Hepatic stellate cell (primary cell): Measurements from ENCODE around the gene ADI1.
"Not testable (repeated sequence)": the region's sequence is repeated elsewhere in the genome, so short reads cannot be mapped to it uniquely, and the experiment has no call there.

ENCODE experiments used
- DNase-seq: peaks from one replicate; pipeline ENCODE4 v3.0.0; 2011; ENCODE audit warnings: low spot score

Gene ADI1

DNA sequence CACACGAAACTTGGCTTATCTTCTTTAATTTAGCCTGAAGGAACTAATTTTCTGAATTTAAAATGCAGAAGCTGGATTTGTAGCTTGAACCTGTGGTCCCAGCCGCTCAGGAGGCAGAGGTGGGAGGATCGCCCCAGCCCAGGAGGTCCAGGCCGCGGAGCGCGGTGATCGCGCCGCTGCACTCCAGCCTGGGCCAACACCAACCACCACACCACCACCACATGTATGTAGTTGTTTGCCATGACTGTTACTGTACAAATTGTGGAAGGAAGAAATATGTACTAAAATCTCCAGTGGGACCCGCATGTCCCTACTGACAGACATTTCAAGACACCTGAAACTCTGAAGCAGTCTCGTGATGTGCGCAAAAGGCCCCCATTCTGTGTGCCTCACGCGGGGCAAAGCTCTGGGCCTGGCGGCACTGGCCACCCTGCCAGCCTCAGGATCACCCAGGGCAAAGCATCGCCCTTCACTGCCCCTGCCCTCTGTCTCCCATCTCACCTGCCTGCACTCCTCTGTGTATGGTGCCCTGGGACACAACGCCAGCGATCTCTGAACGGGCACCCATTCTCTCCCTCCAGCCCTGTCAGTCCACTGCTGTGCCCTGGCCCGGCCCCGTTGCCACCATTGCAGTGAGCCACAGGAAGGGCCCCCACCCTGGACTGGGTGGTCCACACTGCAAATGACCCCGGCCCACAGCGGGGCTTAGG, 10.1 kb upstream of the ADI1 start:
- DNase-seq = no peak

DNA sequence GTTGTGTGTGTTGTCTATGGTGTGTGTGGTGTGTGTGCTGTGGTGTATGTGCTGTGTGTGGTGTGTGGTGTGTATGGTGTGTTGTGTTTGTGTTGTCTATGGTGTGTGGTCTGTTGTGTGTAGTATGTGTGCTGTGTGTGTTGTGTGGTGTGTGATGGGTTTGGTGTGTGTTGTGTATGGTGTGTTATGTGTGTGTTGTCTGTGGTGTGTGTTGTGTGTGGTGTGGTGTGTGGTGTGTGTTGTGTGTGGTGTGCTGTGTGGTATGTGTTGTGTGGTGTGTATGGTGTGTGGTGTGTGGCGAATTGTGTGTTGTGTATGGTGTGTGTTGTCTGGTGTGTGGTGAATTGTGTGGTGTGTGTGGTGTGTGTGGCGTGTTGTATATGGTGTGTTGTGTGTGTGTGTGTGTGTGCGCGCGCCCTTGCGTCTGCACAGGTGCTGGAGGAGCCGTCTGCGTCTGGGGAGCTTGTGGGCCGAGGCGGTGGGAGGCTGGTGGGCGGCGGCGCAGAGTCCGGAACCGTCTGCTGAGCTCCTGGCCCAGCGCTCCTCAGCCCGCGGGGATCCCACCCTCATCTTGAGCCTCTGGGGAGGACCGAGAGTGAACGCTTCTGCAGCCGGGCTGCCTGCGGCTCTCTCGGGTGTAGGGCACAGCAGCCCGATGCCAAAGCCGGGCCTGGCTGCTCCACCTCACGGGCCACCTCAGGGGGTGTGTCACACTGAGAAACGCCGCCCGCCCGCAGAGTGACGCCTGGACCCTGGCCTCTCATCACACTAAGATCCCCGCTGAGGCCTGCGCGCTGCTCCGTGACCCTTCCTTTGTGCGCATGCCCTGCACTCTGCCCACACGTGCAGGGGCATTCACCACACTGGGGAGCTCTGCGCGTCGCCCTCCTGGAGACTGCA, 8.8 kb upstream of the ADI1 start:
- no peak for DNase-seq

DNA sequence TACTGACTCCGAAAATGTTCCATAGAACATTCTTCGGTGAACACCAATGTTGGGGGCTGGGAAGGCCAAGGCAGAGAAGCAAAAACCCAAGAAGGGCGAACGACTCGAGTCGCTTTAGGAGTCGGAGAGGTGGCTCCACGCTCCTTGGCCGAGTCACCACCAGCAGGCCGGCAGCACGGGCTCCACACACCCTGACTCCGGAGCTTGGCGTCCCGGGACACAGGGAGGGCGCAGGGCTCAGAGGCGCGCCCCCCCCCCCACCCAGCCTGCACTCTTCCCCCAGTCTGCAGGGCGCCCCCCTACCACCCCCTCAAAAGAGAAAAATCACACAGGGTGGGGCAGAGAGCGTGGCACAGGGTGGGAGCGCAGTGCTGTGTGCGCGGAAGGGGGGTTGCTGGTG, 7.5 kb upstream of the ADI1 start:
- no peak for DNase-seq

DNA sequence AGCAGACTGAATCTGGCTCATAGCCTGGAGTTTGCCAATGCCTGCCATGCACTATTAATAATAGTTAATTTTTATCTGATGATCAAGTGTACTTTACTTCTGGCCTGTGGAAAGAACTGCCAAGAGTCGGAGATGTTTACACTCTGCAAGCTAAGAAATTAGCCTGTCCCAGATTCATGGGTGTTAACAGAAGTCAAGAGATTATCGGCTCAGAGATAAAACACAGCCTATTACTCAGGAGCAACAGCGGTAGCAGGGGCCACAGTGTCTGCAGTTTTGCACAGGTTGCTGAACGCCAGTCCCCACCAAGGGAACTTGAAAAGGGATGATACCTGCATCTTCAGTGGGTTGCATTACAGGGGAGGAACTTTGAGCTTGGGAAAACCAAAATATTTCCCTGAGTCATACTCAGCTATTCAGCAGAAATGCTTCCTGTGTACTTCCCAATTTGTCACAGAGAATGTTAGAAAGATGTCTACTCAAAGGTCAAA, 4.3 kb upstream of the ADI1 start:
- DNase-seq = peak; percentile 77

DNA sequence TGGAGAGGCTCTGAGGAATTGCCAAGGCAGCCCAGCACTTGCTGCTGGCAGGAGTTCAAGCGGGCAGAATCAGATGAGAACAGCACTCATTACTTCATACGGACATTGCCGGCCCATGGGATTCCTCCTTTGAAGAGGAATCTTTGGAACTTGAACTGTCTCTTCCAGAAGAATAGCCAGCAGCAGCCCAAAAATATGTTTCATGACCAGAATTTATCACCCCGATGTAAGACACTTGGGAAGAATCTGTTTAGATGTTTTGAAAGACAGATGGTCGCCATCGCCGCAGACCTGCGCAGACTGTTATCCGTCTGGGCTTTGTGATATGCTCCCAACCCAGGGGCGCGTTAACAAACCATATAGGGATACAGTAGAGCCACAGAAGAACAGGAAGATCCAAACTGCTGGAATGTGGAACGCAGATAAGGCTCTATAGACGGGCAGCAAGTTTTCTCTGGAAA, 3.7 kb upstream of the ADI1 start:
- peak; percentile 52 for DNase-seq

DNA sequence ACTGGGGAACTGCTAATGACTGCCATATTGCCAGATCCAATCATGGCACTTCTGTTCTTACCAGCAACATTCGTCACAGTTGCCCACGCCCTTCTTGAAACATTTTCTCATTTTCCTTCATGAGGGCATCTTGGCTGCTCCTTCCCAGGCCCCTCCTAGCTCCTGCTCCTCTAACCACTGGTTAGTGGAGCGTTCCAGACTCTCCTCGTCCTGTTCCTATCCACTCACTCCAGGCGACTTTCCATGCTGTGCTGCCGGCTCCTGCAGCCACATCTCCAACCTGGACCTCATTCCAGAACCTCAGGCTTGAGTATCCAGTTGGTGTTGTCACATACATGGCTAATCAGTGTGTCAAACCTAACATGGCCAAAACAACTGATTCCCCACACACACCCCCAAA, 1.3 kb upstream of the ADI1 start:
- DNase-seq = no peak

DNA sequence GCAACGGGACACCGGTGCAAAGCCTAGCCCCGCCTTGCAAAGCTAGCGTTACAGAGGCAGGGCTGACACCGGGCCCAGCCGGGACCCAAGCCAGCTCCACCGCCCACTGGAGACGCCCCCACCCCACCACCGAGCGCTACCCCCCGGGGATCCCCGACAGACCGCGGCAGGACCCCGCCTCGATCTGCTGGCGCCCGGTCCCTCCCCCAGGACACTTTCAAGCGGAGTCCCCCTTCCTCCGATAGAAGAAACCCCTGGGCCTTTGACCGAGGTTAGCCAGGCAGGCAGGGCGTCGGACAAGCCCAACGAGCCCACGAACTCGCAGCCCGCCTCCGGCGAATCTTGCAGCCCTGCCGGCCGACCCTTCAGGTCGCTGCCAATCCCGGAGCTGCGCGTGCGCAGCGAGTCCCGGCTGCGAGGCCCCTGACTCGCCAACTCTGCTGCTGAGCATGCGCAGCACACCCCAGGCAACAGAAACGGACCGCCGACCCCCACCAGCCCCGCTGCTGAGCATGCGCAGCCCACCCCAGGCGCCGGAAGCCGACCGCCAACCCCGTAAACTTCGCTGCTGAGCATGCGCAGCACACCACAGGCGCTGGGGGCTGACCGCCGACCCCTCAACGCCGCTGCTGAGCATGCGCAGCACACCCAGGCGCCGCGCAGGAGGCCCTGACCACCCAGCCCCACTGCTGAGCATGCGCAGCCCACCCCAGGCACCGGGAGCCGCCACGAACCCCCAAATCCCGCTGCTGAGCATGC, 656 bp downstream of the ADI1 start:
- DNase-seq = peak; percentile 100

DNA sequence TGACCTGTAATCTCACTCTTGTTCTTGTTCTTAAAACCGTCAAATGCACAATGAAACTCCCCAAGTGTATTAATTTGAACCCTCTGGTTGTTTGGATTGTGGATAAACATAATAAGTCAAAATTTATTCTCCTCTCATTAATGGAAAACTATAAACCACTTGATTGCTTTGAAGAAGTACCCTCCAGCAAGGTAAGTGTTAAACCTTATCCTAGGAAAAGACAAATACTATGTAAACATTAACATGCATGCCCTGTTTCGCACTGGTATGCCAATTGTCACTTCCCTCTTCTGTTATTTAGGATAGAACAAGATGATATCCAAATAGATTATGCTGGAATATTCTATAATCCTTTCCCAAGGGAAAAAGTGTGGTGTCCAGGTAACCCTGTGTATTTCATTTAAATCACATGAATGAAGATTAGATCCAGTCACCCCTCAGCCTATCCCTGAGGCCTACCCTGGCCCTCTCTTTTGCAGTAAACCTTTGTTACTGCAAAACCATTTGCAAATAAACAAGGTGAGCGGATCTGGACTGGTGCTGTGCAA, 1.3 kb downstream of the ADI1 start:
- DNase-seq = no peak

DNA sequence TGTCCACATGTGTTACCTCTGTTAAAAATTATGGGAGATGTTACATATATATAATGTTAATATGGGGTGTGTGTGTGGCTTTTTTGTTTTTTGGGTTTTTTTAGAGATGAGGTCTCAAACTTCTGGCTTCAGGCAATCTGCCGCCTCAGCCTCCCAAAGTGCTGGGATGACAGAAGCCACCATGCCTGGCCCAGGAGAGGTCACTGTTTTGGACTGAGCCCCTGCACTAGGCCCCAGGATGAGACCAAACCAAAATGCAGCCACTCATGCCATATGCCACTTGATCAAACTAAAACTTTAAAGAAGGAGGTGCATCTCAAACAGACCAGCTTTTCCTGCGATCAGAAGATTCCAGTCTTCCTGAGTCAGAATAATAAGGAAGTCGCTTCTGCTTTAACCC, 2.5 kb downstream of the ADI1 start:
- no peak for DNase-seq

DNA sequence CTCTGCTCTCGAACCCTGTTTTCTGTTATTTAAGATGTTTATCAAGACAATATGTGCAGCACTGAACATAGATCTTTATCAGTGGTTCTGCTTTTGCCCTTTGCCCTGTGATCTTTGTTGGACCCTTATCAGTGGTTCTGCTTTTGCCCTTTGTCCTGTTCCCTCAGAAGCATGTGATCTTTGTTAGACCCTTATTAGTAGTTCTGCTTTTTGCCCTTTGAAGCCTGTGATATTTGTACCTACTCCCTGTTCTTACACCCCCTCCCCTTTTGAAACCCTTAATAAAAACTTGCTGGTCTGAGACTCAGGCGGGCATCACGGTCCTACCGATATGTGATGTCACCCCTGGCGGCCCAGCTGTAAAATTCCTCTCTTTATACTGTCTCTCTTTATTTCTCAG, 3.9 kb downstream of the ADI1 start:
- DNase-seq = not testable (repeated sequence)

DNA sequence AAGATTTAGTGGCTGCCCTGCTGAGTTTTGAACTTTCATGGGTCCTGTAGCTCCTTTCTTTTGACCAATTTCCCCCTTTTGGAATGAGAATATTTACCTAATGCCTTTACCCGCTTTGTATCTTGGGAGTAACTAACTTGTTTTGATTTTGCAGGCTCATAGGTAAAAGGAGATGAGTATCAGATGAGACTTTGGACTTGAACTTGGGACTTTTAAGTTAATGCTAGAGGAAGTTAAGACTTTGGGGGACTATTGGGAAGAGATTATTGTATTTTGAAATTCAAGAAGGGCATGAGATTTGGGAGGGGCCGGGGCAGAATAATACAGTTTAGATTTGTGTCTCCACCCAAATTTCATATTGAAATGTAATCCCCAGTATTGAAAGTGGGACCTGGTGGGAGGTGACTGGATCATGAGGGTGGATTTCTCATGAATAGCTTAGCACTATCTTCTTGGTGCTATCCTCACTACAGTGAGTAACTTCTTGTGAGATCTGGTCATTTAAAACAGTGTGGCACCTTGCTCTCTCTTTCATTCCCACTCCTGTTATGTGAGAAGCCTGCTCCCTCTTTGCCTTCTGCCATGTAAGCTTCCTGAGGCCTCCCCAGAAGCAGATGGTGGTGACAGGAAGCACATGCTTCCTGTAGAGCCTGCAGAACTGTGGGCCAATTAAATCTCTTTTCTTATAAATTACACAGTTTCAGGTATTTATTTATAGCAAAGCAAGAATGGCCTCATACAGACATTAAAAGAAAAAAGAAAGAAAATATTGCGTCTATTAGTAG, 6.1 kb downstream of the ADI1 start:
- no peak for DNase-seq

DNA sequence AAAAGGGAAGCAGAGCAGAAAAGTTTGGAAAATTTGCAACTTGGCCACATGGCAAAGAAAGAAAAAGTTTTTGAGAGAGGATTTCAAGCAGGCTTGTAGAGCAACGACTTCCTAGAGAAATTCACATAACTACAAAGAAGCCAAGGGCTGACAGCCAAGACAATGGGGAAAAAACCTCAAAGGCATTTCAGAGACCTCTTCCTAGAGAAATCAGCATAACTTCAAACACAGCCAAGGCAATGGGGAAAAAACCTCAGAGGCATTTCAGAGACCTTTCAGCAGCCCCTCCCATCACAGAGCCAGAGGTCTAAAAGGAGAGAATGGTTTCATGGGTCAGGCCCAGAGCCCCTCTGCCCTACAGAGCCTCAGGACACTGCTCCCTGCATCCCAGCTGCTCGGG, 7.2 kb downstream of the ADI1 start:
- no peak for DNase-seq

DNA sequence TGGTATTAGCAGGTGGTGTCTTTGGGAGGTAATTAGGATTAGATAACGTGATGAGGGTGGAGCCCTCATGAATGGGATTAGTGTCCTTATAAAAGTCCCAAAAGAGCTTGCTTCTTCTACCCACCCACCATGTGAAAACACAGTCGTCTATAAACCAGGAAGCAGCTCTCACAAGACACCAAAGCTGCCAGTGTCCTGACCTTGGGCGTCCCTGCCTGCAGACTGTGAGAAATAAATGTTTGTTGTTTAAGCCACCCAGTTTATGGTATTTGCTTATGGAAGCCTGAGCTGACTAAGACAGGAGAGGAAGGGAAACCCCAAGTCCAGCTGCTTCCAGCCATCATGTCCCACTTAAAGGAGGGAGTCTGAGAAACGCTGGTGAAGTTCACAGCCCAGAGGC, 13.6 kb downstream of the ADI1 start:
- DNase-seq = no peak

DNA sequence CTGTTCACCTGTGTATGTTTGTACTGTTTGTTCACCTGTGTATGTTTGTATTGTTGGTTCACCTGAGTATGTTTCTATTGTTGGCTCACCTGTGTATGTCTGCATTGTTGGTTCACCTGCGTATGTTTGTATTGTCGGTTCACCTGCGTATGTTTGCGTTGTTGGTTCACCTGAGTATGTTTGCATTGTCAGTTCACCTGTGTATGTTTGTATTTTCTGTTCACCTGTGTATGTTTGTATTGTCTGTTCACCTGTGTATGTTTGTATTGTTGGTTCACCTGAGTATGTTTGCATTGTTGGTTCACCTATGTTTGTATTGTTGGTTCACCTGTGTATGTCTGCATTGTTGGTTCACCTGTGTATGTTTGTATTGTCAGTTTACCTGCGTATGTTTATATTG, 14.6 kb downstream of the ADI1 start:
- DNase-seq = no peak

DNA sequence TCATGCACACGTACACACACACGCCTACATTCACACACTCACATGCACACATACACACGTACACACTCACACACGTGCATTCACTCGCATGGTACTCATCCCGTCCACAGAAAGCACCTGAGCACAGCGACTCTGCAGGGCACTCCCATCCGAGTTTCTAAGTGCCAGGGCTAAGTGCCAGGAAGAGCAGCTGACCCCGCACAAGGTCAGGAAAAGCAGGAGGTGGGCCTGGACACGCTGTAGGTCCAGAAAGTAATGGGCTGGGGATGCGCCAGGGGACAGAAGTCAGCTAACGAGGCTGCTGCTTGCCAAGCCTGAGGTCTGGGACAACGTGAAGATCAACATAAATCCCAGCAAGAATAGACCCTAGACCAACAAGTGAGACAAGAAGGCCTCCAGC, 15.8 kb downstream of the ADI1 start:
- no peak for DNase-seq

DNA sequence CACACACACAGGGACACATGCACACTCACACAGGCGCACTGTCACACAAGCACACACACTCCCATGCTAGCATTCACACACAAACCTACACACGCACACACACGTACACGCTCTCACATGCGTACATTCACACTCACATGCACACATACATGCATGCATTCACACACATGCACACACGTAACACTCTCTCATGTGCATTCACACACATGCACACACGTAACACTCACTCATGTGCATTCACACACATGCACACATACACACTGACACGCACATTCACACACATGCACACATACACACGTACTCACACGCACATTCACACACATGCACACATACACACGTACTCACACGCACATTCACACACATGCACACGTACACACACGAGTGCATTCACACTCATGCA, 16.3 kb downstream of the ADI1 start:
- no peak for DNase-seq

DNA sequence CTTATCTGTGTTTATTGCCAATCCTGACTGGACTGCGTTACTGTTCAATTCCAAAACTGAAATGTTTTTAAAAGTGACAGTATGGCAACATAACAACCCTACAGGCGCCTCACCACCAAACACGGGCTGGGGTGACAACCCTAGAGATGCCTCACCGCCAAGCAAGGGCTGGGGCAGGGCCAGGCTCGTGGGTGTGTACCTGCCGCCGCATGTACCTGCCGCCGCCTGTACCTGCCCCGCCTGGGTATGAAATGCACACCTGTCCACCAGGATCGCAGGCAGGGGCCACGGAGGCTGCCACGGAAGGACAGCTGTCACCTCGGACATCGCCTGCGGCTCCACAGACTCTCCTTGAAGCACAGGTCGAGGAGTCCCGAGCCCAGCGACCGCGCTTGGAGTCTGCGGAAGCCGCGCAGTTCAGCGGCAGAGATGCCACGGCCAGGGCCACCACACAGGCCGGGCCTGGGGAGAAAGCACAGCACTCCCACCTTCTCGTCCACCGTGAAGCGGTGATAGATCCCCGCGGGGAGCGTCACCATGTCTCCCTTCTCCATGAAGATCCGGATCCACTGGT, 18.9 kb downstream of the ADI1 start:
- no peak for DNase-seq

DNA sequence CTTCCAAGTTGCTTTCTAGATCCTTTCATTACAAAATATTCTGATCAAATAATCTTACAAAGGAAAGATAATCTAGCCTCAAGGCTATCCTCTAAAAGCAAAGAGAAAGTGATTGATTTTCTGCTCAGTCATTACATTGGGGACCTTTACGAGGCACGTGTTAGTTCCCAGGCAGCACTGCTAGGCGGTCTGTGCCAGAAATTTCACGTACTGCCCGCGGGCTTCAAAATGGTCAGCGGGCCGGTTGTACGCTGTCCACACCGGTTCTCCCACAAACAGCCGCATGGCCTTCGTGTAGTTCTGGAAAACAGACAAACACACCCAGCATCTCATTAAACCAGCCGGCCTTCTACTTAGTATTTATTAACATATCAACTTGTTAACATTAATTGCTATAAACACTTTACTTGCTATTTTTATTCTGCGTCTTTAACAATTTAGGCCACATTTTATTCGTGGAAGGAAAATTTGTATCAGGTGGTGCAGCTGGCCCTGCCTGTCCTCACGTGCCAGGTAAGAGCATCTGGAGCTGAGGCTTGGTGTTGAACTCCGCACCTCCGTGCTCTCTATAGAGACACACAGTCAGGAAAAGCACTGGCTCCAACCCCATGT, 20.4 kb downstream of the ADI1 start:
- DNase-seq = no peak

DNA sequence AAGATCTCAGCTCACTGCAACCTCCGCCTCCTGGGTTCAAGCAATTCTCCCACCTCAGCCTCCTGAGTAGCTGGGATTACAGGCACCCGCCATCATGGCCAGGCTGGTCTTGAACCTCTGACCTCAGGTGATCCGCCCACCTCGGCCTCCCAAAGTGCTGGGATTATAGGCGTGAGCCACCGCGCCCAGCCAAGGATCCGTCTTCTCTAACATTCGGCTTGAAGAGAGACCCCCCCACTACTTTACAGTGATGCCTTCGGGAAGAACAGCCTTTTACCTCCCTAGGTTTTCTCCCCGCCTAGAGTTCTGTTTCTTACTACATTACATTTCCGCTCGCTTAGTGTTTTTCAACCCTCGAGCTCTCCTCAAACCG, 22.6 kb downstream of the ADI1 start:
- not testable (repeated sequence) for DNase-seq

DNA sequence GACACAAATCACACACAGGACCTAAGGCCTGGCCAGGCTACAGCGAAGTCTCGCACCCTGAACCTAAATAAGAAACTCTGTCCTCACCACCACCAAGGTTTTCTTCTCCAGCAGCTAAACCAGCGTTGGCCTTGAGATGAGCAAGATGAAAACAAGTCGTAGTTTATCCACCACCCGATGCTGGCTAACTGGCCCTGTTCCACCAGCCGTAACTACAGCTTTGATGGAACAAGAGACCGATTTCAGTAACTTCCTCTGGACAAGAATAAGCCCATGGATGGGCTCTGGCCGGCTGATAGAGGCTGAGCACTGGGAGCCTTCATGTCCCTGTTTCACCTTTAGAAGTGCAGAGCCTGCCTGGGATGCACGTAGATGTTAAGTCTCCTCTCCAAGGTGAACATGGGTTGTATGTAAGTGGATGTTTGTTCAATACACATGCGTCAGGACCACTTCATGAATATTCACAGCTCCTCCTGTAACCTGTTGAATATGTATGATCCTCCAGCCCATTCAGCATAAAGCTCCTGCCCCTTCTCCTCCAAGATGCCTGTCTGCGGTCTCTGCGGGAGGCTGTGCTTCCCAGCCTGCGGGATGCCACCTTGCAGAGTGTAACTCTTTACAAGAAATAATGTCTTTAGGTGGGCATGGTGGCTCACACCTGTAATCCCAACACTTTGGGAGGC, 24.2 kb downstream of the ADI1 start:
- DNase-seq = no peak
